Skin of body (tissue), 2 donors: ENCODE results near the gene C9. TPM values are rescaled to one million over a fixed set of nuclear protein-coding genes. Genes with fewer than 3 reads are reported as not detected.
"Not testable (repeated sequence)": the region's sequence is repeated elsewhere in the genome, so short reads cannot be mapped to it uniquely, and the experiment has no call there.

Experiments used
- DNase-seq: peaks from one replicate; lab custom pipeline; 2025; lab: John Stamatoyannopoulos, UW
- total RNA-seq: library from RNA; depleted of rRNA; stranded (reverse); fragments of >200 nt; gene quantifications from one replicate; pipeline ENCODE4 v1.2.3, GENCODE V29; 2014

The C9 gene
- total RNA-seq, 1 donor from 2014 or later = 0.10 TPM

GRCh38 chr5:39373791-39374190 is 9.5 kb upstream of the C9 start:
- no peak for DNase-seq

GRCh38 chr5:39371367-39371635 is 7.0 kb upstream of the C9 start:
- no peak for DNase-seq

GRCh38 chr5:39370555-39371366 is 6.5 kb upstream of the C9 start:
- DNase-seq = no peak

GRCh38 chr5:39369123-39369815 is 5.0 kb upstream of the C9 start:
- DNase-seq = no peak

GRCh38 chr5:39368116-39368515 is 3.8 kb upstream of the C9 start:
- peak; percentile 18 for DNase-seq

GRCh38 chr5:39367711-39368110 is 3.4 kb upstream of the C9 start:
- no peak for DNase-seq

- DNase-seq = no peak
Observed at GRCh38 chr5:39363217-39363616, 1.1 kb downstream of the C9 start.

- no peak for DNase-seq
Observed at GRCh38 chr5:39362646-39363045, 1.6 kb downstream of the C9 start.

GRCh38 chr5:39361306-39361705 is 3.0 kb downstream of the C9 start:
- no peak for DNase-seq

GRCh38 chr5:39360471-39361111 is 3.7 kb downstream of the C9 start:
- DNase-seq = no peak

GRCh38 chr5:39356263-39356662 is 8.0 kb downstream of the C9 start:
- no peak for DNase-seq

- no peak for DNase-seq
Observed at GRCh38 chr5:39355324-39355723, 9.0 kb downstream of the C9 start.

- no peak for DNase-seq
Observed at GRCh38 chr5:39353717-39354399, 10.4 kb downstream of the C9 start.

- DNase-seq = no peak
Observed at GRCh38 chr5:39352951-39353350, 11.3 kb downstream of the C9 start.

GRCh38 chr5:39352170-39352569 is 12.1 kb downstream of the C9 start:
- no peak for DNase-seq

- no peak for DNase-seq
Observed at GRCh38 chr5:39349484-39349883, 14.8 kb downstream of the C9 start.

- no peak for DNase-seq
Observed at GRCh38 chr5:39342460-39342859, 21.8 kb downstream of the C9 start.

- DNase-seq = peak; percentile 58
Observed at GRCh38 chr5:39341896-39342295, 22.4 kb downstream of the C9 start.

GRCh38 chr5:39340506-39340905 is 23.8 kb downstream of the C9 start:
- DNase-seq = peak; percentile 93

GRCh38 chr5:39337252-39337915 is 26.9 kb downstream of the C9 start:
- DNase-seq = peak; percentile 51

GRCh38 chr5:39334296-39334695 is 30.0 kb downstream of the C9 start:
- not testable (repeated sequence) for DNase-seq

GRCh38 chr5:39333104-39333503 is 31.2 kb downstream of the C9 start:
- DNase-seq = no peak
